Measurements from ENCODE around the gene PSPN. TPM values are rescaled to one million over a fixed set of nuclear protein-coding genes. Genes with fewer than 3 reads are reported as not detected.

Gene PSPN
- total RNA-seq, 3 donors from 2014 or later: 0.32 to 0.66 (median 0.59) TPM

DNA sequence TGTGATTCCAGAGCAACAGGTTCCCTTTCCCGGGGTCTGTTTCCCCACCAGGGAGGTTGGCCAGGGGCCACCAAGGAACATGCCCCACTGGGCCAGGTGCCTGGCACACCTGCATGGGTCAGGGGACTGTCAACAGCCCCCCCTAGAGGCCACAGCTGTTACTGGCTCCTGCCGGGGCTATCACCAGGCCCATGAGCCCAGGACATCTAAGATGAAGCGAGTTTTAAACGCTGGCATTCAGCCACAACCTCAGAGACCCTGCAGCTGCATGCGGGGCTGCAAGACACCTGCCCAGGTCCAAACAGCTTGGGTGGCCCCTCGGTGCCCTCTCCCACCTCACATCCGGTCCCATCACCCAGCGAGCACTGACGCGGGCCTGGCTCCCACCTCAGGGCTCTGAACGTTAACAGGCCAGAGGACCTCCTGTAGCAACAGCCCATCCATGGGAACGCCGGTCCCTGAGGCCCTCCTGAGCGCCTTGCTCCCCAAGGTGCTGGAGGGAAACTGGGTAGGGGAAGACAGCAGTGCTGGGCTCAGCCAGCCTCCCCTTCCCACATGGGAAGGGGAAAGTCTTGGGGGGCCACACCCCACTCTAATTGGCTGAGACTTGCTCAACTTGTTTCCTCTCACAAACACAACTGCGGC, 36.8 kb upstream of the PSPN start:
- Histone ChIP-seq H3K4me1 (no peaks in the 10 kb centered on the region), H3K4me3 (no peak overlapping the region), H3K9me3 (no peaks in the 10 kb centered on the region), H3K27ac (peak overlapping the region in 1 of 2 donors; percentile 14), H3K36me3 (peaks cover 27% of the 10 kb centered on the region), H3K27me3 (no peaks in the 10 kb centered on the region)
- TF ChIP-seq, protein P1, sequence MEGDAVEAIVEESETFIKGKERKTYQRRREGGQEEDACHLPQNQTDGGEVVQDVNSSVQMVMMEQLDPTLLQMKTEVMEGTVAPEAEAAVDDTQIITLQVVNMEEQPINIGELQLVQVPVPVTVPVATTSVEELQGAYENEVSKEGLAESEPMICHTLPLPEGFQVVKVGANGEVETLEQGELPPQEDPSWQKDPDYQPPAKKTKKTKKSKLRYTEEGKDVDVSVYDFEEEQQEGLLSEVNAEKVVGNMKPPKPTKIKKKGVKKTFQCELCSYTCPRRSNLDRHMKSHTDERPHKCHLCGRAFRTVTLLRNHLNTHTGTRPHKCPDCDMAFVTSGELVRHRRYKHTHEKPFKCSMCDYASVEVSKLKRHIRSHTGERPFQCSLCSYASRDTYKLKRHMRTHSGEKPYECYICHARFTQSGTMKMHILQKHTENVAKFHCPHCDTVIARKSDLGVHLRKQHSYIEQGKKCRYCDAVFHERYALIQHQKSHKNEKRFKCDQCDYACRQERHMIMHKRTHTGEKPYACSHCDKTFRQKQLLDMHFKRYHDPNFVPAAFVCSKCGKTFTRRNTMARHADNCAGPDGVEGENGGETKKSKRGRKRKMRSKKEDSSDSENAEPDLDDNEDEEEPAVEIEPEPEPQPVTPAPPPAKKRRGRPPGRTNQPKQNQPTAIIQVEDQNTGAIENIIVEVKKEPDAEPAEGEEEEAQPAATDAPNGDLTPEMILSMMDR (IDR thresholded peaks at IDR 0.05): peak in 1 of 3 donors; percentile 28
- TF ChIP-seq POLR2AphosphoS5 (IDR thresholded peaks at IDR 0.05): no peak
- intact Hi-C loops (cut with DNase I; ENCODE audit: low total_unique reads): no loop called here
- no peak for DNase-seq (ENCODE audit: low spot score in 2 of 2)

DNA sequence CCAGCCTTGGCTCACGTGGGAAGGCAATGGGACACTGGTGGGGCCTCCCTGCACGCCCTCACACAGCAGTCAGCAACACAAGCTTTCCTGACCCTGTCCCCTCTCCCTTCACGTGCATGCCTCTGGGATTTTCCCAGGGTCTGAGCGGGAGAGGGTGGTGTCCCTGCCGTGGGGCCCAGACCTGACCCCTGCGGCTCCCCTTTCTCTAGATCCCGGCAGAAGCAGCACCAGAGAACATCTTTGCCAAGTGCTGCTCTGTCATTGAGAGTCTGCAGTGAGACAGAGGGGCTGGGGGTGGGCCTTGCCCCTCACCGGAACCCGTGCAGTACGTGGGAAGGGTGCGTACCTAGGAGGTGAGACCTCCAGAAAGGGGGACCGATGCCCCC, 36.3 kb upstream of the PSPN start:
- no peaks in the 10 kb centered on the region for H3K9me3 ChIP-seq
- no peak for DNase-seq (ENCODE audit: low spot score in 2 of 2)
- TF ChIP-seq, protein P1 (IDR thresholded peaks at IDR 0.05): no peak
- no peak for TF ChIP-seq POLR2AphosphoS5 (IDR thresholded peaks at IDR 0.05)
- TF ChIP-seq POLR2A (IDR thresholded peaks at IDR 0.05): no peak
- no peaks in the 10 kb centered on the region for H3K27me3 ChIP-seq
- intact Hi-C loops (cut with DNase I; ENCODE audit: low total_unique reads): no loop called here
- H3K36me3 ChIP-seq: peaks cover 27% of the 10 kb centered on the region
- no peaks in the 10 kb centered on the region for H3K4me1 ChIP-seq
- H3K4me3 ChIP-seq: no peak overlapping the region
- H3K27ac ChIP-seq: no peak overlapping the region

DNA sequence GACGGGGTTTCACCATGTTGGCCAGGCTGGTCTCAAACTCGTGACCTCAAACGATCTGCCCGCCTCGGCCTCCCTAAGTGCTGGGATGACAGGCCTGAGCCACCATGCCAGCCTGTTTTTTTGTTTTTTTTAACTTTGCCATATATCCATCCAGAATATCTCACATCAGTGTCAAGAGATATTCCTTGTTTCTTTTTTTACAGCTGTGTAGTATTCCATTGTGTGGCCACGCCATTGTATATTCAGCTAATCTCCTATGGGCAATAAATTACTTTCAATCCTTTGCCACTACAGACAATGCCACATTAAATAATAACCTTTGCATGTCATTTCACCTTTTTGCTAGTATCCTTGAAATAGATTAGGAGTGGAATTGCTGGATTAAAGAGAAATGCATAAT, 33.6 kb upstream of the PSPN start:
- intact Hi-C loops (cut with DNase I; ENCODE audit: low total_unique reads): no loop called here

DNA sequence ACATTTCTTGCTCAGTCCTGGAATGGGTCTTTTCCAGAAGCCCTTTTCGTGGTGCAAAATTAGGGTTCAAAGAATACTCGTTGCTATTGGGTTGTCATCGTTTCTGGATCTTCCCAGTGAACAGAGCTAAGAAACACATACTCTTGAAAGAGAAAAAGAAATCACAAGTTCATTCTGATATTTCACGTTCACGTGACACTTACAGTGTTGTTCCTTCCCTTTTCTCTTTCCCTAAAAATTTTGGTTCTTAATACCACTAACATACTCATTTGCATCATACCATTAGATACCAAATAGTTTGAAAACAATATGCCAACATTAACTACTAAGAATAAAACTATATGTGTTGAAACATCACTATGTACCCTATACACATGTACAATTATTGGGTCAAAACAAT, 30.7 kb upstream of the PSPN start:
- Histone ChIP-seq H3K27me3 (no peaks in the 10 kb centered on the region), H3K36me3 (no peaks in the 10 kb centered on the region), H3K27ac (no peak overlapping the region), H3K9me3 (no peaks in the 10 kb centered on the region), H3K4me3 (no peak overlapping the region), H3K4me1 (no peaks in the 10 kb centered on the region)
- TF ChIP-seq POLR2A (IDR thresholded peaks at IDR 0.05) (no peak), POLR2AphosphoS5 (IDR thresholded peaks at IDR 0.05) (no peak)
- TF ChIP-seq, protein P1 (IDR thresholded peaks at IDR 0.05): no peak
- intact Hi-C loops (cut with DNase I; ENCODE audit: low total_unique reads): no loop called here
- DNase-seq (ENCODE audit: low spot score in 2 of 2): no peak

More for the DNA sequence above, 33.6 kb upstream of the PSPN start:
- TF ChIP-seq POLR2A (IDR thresholded peaks at IDR 0.05): no peak
- no peak for TF ChIP-seq POLR2AphosphoS5 (IDR thresholded peaks at IDR 0.05)
- TF ChIP-seq, protein P1 (IDR thresholded peaks at IDR 0.05): no peak
- Histone ChIP-seq H3K9me3 (no peaks in the 10 kb centered on the region), H3K27ac (no peak overlapping the region), H3K36me3 (peaks cover 3% of the 10 kb centered on the region), H3K4me1 (no peaks in the 10 kb centered on the region), H3K4me3 (no peak overlapping the region), H3K27me3 (no peaks in the 10 kb centered on the region)
- DNase-seq (ENCODE audit: low spot score in 2 of 2): no peak

DNA sequence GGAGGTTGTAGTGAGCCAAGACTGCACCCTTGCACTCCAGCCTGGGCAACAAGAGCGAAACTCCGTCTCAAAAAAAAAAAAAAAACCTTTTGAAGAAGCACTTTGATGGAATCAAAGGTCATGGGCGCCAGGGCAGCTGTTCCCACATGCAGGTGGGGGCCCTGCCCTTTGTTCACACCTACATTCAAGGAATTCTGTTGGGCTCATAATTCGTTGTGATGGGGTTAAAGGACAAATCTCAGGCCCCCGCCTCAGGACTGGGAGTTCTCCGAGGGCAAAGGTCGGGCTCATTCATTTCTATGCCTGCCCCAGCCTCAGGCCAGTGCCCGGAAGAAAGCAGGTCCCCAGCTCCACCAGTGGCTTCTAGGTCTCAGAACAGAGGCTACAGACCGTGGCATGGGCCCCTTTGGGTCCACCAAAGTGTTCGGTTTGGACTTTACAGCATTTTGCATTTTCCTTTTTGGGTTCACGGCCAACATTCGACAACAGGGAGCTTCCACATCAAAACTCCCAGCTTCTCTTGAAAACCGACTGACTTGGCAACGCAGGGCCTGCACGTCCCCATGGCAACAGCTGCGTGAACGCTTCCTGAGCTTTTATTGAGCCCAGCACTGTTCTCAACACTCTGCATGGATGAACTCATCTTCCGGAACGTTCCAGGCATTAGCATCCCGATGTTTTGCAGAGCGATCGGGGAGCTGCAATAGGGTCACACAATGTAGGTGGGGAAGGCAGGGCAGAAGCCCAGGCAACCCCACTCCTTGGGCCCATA, 27.3 kb upstream of the PSPN start:
- DNase-seq (ENCODE audit: low spot score in 2 of 2): no peak
- no peaks in the 10 kb centered on the region for H3K4me1 ChIP-seq
- no peak overlapping the region for H3K27ac ChIP-seq
- no peak overlapping the region for H3K4me3 ChIP-seq
- no peaks in the 10 kb centered on the region for H3K27me3 ChIP-seq
- no peaks in the 10 kb centered on the region for H3K36me3 ChIP-seq
- intact Hi-C loops (cut with DNase I; ENCODE audit: low total_unique reads): no loop called here
- no peak for TF ChIP-seq POLR2A (IDR thresholded peaks at IDR 0.05)
- TF ChIP-seq, protein P1 (IDR thresholded peaks at IDR 0.05): no peak
- no peak for TF ChIP-seq POLR2AphosphoS5 (IDR thresholded peaks at IDR 0.05)
- no peaks in the 10 kb centered on the region for H3K9me3 ChIP-seq

Measured in breast epithelium (tissue), 4 donors.